Measurements from ENCODE around the gene GYPC. TPM values are rescaled to one million over a fixed set of nuclear protein-coding genes. Genes with fewer than 3 reads are reported as not detected.

Gene GYPC
- total RNA-seq, 4 donors from 2014 or later, result 93.4 to 151 (median 108) TPM

GRCh38 chr2:126723281-126723815, 67.4 kb downstream of the GYPC start:
- Histone ChIP-seq H3K9me3 (peaks cover 0 to 18% (median 0%) of the 10 kb centered on the region in 3 donors), H3K4me3 (no peak overlapping the region), H3K36me3 (no peaks in the 10 kb centered on the region), H3K27ac (no peak overlapping the region), H3K27me3 (no peaks in the 10 kb centered on the region), H3K4me1 (peaks cover 0 to 10% (median 0%) of the 10 kb centered on the region in 3 donors)
- TF ChIP-seq CTCF (IDR thresholded peaks at IDR 0.05), result no peak
- no peak for TF ChIP-seq POLR2A (IDR thresholded peaks at IDR 0.05)
- TF ChIP-seq POLR2AphosphoS5 (IDR thresholded peaks at IDR 0.05), result no peak
- TF ChIP-seq EP300 (IDR thresholded peaks at IDR 0.05), result no peak
- no peak for ATAC-seq
- WGBS, 2 donors (ENCODE audit: low coverage in 1 of 2), result 93 to 100% methylated on average over 1 to 2 of the region's 2 CpGs

GRCh38 chr2:126725580-126725979, 69.6 kb downstream of the GYPC start:
- H3K27ac ChIP-seq, result no peak overlapping the region
- TF ChIP-seq POLR2AphosphoS5 (IDR thresholded peaks at IDR 0.05) (no peak), POLR2A (IDR thresholded peaks at IDR 0.05) (no peak), EP300 (IDR thresholded peaks at IDR 0.05) (no peak), CTCF (IDR thresholded peaks at IDR 0.05) (no peak)
- no peak overlapping the region for H3K4me3 ChIP-seq
- H3K27me3 ChIP-seq, result no peaks in the 10 kb centered on the region
- no peak for ATAC-seq
- no peaks in the 10 kb centered on the region for H3K36me3 ChIP-seq
- peaks cover 0 to 18% (median 0%) of the 10 kb centered on the region in 3 donors for H3K9me3 ChIP-seq
- peaks cover 0 to 6% (median 0%) of the 10 kb centered on the region in 3 donors for H3K4me1 ChIP-seq

GRCh38 chr2:126729896-126730295, 73.9 kb downstream of the GYPC start:
- Histone ChIP-seq H3K4me3 (no peak overlapping the region), H3K9me3 (peaks cover 0 to 13% (median 0%) of the 10 kb centered on the region in 3 donors), H3K27me3 (no peaks in the 10 kb centered on the region), H3K4me1 (no peaks in the 10 kb centered on the region), H3K27ac (no peak overlapping the region), H3K36me3 (no peaks in the 10 kb centered on the region)
- WGBS, 2 donors (ENCODE audit: low coverage in 1 of 2), result no CpG with 5 or more reads among the region's 4 CpGs
- no peak for TF ChIP-seq POLR2AphosphoS5 (IDR thresholded peaks at IDR 0.05)
- no peak for TF ChIP-seq POLR2A (IDR thresholded peaks at IDR 0.05)
- no peak for TF ChIP-seq CTCF (IDR thresholded peaks at IDR 0.05)
- TF ChIP-seq EP300 (IDR thresholded peaks at IDR 0.05), result no peak
- no peak for ATAC-seq

- Histone ChIP-seq H3K27ac (no peak overlapping the region), H3K4me1 (no peaks in the 10 kb centered on the region), H3K4me3 (no peak overlapping the region), H3K27me3 (no peaks in the 10 kb centered on the region), H3K36me3 (no peaks in the 10 kb centered on the region), H3K9me3 (peaks cover 0 to 5% (median 0%) of the 10 kb centered on the region in 3 donors)
- 84 to 94% methylated on average over 2 of the region's 5 CpGs for WGBS, 2 donors (ENCODE audit: low coverage in 1 of 2)
- ATAC-seq, result no peak
- TF ChIP-seq CTCF (IDR thresholded peaks at IDR 0.05) (no peak), POLR2A (IDR thresholded peaks at IDR 0.05) (no peak), EP300 (IDR thresholded peaks at IDR 0.05) (no peak), POLR2AphosphoS5 (IDR thresholded peaks at IDR 0.05) (no peak)
These were observed 74.7 kb downstream of the GYPC start for GRCh38 chr2:126730655-126731054.

GRCh38 chr2:126731353-126731752, 75.4 kb downstream of the GYPC start:
- TF ChIP-seq CTCF (IDR thresholded peaks at IDR 0.05), result no peak
- Histone ChIP-seq H3K4me1 (no peaks in the 10 kb centered on the region), H3K27ac (no peak overlapping the region), H3K9me3 (no peaks in the 10 kb centered on the region), H3K36me3 (no peaks in the 10 kb centered on the region), H3K4me3 (no peak overlapping the region), H3K27me3 (no peaks in the 10 kb centered on the region)
- ATAC-seq, result no peak
- 87 to 90% methylated on average over 2 to 3 of the region's 5 CpGs for WGBS, 2 donors (ENCODE audit: low coverage in 1 of 2)
